Erythroblast (primary cell): ENCODE results near the gene CCDC159.
A peak's percentile ranks its signal among the peaks of the same experiment; 100 is the strongest.
"Not testable (repeated sequence)": the region's sequence is repeated elsewhere in the genome, so short reads cannot be mapped to it uniquely, and the experiment has no call there.

ENCODE experiments used
- DNase-seq, 2 experiments: peaks; one replicate each; lab custom pipeline; 2025; lab: John Stamatoyannopoulos, UW
- GATA1 ChIP-seq: IDR thresholded peaks from 2 replicates; pipeline ENCODE4 v1.6.1; 2011; ENCODE audit warnings: low read depth, mild to moderate bottlenecking, control low read depth, low read length, moderate library complexity
- POLR2A ChIP-seq: IDR thresholded peaks from 2 replicates; pipeline ENCODE4 v1.6.1; 2011; ENCODE audit warnings: mild to moderate bottlenecking, low read length

CCDC159 gene

GRCh38 chr19:11346104-11346940 lies at the start of gene CCDC159, which contains the start of gene TMEM205:
Gene CCDC159, plus strand, starts transcription at chr19:11346519. Its CDS starts 88 bp downstream, at chr19:11346607.
Gene TMEM205, minus strand, starts transcription at chr19:11346268. Its CDS starts 649 bp downstream, at chr19:11345619.
- DNase-seq, result peak; percentile 97 to 98
- no peak for TF ChIP-seq GATA1
- TF ChIP-seq POLR2A, result peak; percentile 51

GRCh38 chr19:11299946-11300810 lies 46.1 kb upstream of the CCDC159 start:
- no peak for TF ChIP-seq POLR2A
- TF ChIP-seq GATA1, result no peak
- DNase-seq, result no peak

GRCh38 chr19:11300811-11301120 lies 45.6 kb upstream of the CCDC159 start:
- no peak for DNase-seq
- TF ChIP-seq POLR2A (no peak), GATA1 (no peak)

GRCh38 chr19:11304936-11305335 lies 41.4 kb upstream of the CCDC159 start:
- TF ChIP-seq GATA1 (no peak), POLR2A (no peak)
- DNase-seq, result no peak

- TF ChIP-seq GATA1, result no peak
- TF ChIP-seq POLR2A, result no peak
- no peak for DNase-seq
Measured at GRCh38 chr19:11306337-11306736, 40.0 kb upstream of the CCDC159 start.

GRCh38 chr19:11320278-11320995 lies 25.9 kb upstream of the CCDC159 start:
- DNase-seq, result not testable (repeated sequence)

- TF ChIP-seq POLR2A (no peak), GATA1 (no peak)
- no peak for DNase-seq
Measured at GRCh38 chr19:11321191-11322126, 24.9 kb upstream of the CCDC159 start.

GRCh38 chr19:11322269-11323024 lies 23.9 kb upstream of the CCDC159 start:
- DNase-seq, result no peak
- TF ChIP-seq POLR2A, result no peak
- no peak for TF ChIP-seq GATA1

GRCh38 chr19:11323601-11324078 lies 22.7 kb upstream of the CCDC159 start:
- TF ChIP-seq POLR2A (no peak), GATA1 (no peak)
- no peak for DNase-seq

GRCh38 chr19:11324079-11324661 lies 22.1 kb upstream of the CCDC159 start:
- DNase-seq, result no peak
- TF ChIP-seq GATA1, result no peak
- TF ChIP-seq POLR2A, result no peak

GRCh38 chr19:11324748-11325389 lies 21.4 kb upstream of the CCDC159 start:
- TF ChIP-seq POLR2A (no peak), GATA1 (no peak)
- no peak for DNase-seq

- TF ChIP-seq POLR2A, result no peak
- no peak for TF ChIP-seq GATA1
- no peak for DNase-seq
Measured at GRCh38 chr19:11325544-11325943, 20.8 kb upstream of the CCDC159 start.
